Caco-2 (cell line): Measurements from ENCODE around the gene TRIM39. TPM values are rescaled to one million over a fixed set of nuclear protein-coding genes. Genes with fewer than 3 reads are reported as not detected.

Experiments used
- BruUV-seq: library from RNA; stranded (reverse); fragments of 400-500 nt; replicated peaks from 2 replicates; lab custom pipeline; 2021; lab: Mats Ljungman, UMichigan
- CTCF ChIA-PET: fragments of 300-600 bp; sonication (Branson Sonifier 250); formaldehyde crosslinking; loops from one replicate; lab custom pipeline; 2022; ENCODE audit warnings: antibody characterized with exemption; lab: Charles Lee
- POLR2A ChIA-PET: fragments of 300-600 bp; sonication (Branson Sonifier 250); formaldehyde crosslinking; loops from one replicate; lab custom pipeline; 2022; ENCODE audit warnings: antibody characterized with exemption; lab: Charles Lee
- DNase-seq, 2 experiments: peaks; one replicate each; pipeline versions ENCODE4 v3.0.0 to v3.0.0-alpha.2; 2020 to 2022
- H3K27me3 ChIP-seq: replicated peaks from 2 replicates; pipeline ENCODE4 v1.6.0; 2011; ENCODE audit warnings: low read length; ENCODE audit not compliant: control insufficient read depth, insufficient read depth
- H3K36me3 ChIP-seq: 2 replicates; pipeline ENCODE4 v1.5.1; 2011; ENCODE audit warnings: low read length; ENCODE audit not compliant: control insufficient read depth, insufficient read depth
- H3K4me1 ChIP-seq: fragments of 250-450 bp; sonication (Bioruptor Pico); 2 replicates; pipeline ENCODE4 v1.5.1; 2020; ENCODE audit warnings: mild to moderate bottlenecking
- H3K4me3 ChIP-seq: 2 replicates; pipeline ENCODE4 v1.5.1; 2011; ENCODE audit warnings: low read depth, mild to moderate bottlenecking, control low read depth, low read length
- H3K9me3 ChIP-seq: fragments of 250-450 bp; sonication (Bioruptor Pico); 2 replicates; pipeline ENCODE4 v1.5.1; 2020; ENCODE audit warnings: mild to moderate bottlenecking, moderate library complexity
- H3K27ac Mint-ChIP-seq: one replicate; pipeline ENCODE4 v1.8.0; 2022; ENCODE audit warnings: mixed read lengths; ENCODE audit not compliant: unreplicated experiment
- H3K27me3 Mint-ChIP-seq: one replicate; pipeline ENCODE4 v1.8.0; 2022; ENCODE audit warnings: mixed read lengths; ENCODE audit not compliant: insufficient read depth, unreplicated experiment
- H3K36me3 Mint-ChIP-seq: one replicate; pipeline ENCODE4 v1.8.0; 2022; ENCODE audit warnings: mild to moderate bottlenecking, mixed read lengths; ENCODE audit not compliant: insufficient read depth, unreplicated experiment
- H3K4me1 Mint-ChIP-seq: one replicate; pipeline ENCODE4 v1.8.0; 2022; ENCODE audit warnings: low read depth, mixed read lengths; ENCODE audit not compliant: unreplicated experiment
- H3K4me3 Mint-ChIP-seq: one replicate; pipeline ENCODE4 v1.8.0; 2022; ENCODE audit warnings: mild to moderate bottlenecking, moderate library complexity, mixed read lengths; ENCODE audit not compliant: unreplicated experiment
- H3K9me3 Mint-ChIP-seq: one replicate; pipeline ENCODE4 v1.8.0; 2022; ENCODE audit warnings: mixed read lengths; ENCODE audit not compliant: unreplicated experiment
- intact Hi-C: fragments of 100-400 bp; cut with micrococcal nuclease; formaldehyde crosslinking; loops from one replicate; pipeline ENCODE4 v1.10.0; 2022; ENCODE audit not compliant: unreplicated experiment
- total RNA-seq: library from RNA; stranded (reverse); gene quantifications from 2 replicates; pipeline ENCODE4 v1.2.3, GENCODE V29; 2022
- TF ChIP-seq, protein P1 (sequence below), 2 experiments: fragments of 200-600 bp in 1 of 2; IDR thresholded peaks; 1 replicate in 1 of 2; 2 replicates in 1 of 2; pipeline versions ENCODE4 v1.5.1 to v1.8.0; 2011 to 2022; ENCODE audit warnings: antibody characterized with exemption in 1 of 2, control low read depth in 1 of 2, inconsistent platforms in 1 of 2, low read depth in 1 of 2, low read length in 1 of 2, mild to moderate bottlenecking in 1 of 2, moderate library complexity in 1 of 2; ENCODE audit not compliant: insufficient read depth in 1 of 2, severe bottlenecking in 1 of 2, unreplicated experiment in 1 of 2

The TRIM39 gene
- total RNA-seq, 1 experiment from 2014 or later = 14.5 TPM

DNA sequence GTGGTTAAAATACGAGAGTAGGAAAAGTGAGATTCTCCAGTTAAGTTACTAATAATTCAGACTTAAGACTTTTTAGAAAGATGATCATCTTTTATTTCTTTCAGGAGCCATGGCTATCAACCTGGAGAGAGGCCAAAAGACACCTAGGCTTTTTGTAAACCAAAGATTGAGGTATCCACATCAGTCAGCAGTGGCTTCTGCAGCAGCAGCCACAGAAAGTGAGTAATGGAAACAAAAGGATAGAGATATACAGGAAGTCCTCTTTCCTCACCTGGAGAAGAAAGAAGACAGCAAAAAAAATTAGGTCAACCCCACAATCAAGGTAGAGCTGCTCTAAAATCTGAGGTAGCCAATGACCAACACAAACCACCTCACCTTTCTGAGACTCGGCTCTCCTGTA is 22.7 kb upstream of the TRIM39 start:
- POLR2A ChIA-PET = no interaction called here
- TF ChIP-seq, protein P1, sequence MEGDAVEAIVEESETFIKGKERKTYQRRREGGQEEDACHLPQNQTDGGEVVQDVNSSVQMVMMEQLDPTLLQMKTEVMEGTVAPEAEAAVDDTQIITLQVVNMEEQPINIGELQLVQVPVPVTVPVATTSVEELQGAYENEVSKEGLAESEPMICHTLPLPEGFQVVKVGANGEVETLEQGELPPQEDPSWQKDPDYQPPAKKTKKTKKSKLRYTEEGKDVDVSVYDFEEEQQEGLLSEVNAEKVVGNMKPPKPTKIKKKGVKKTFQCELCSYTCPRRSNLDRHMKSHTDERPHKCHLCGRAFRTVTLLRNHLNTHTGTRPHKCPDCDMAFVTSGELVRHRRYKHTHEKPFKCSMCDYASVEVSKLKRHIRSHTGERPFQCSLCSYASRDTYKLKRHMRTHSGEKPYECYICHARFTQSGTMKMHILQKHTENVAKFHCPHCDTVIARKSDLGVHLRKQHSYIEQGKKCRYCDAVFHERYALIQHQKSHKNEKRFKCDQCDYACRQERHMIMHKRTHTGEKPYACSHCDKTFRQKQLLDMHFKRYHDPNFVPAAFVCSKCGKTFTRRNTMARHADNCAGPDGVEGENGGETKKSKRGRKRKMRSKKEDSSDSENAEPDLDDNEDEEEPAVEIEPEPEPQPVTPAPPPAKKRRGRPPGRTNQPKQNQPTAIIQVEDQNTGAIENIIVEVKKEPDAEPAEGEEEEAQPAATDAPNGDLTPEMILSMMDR (IDR thresholded peaks at IDR 0.05; ENCODE audit: insufficient read depth in 1 of 2, low read depth in 1 of 2, low read length in 1 of 2, severe bottlenecking in 1 of 2, unreplicated experiment in 1 of 2) = no peak
- no peaks in the 10 kb centered on the region for H3K4me1 Mint-ChIP-seq
- H3K4me3 ChIP-seq = no peak overlapping the region
- no peak for DNase-seq
- peaks cover 19% of the 10 kb centered on the region for H3K9me3 Mint-ChIP-seq
- CTCF ChIA-PET = no interaction called here
- H3K4me1 ChIP-seq = no peaks in the 10 kb centered on the region
- H3K36me3 ChIP-seq = peaks cover 5% of the 10 kb centered on the region
- H3K9me3 ChIP-seq = peaks cover 11% of the 10 kb centered on the region; the same call in 1 of the 2 replicates
- peaks cover 61% of the 10 kb centered on the region for H3K36me3 Mint-ChIP-seq
- H3K4me3 Mint-ChIP-seq = no peak overlapping the region
- no TSS peak for BruUV-seq
- H3K27me3 ChIP-seq = no peaks in the 10 kb centered on the region
- H3K27ac Mint-ChIP-seq = no peak overlapping the region
- intact Hi-C loops = no loop called here
- no peaks in the 10 kb centered on the region for H3K27me3 Mint-ChIP-seq

DNA sequence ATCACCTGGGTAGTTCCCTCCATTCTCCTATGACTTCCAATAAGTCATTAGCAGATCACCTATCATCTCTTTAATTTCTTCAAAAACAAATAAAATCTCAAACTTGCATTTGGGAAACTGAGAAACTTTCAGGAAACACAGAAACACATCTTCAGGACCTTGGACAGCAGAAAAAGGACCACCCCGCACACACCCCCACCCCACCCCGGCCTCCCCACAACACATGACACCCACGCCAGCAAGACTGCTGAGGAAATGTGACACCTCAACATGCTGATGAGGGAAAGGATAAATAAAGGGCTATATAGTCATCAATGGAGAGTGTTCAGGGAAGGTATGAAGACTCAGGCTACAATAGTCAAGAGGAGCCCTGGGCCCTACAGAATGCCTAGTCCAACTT is 15.6 kb upstream of the TRIM39 start:
- TF ChIP-seq, protein P1 (IDR thresholded peaks at IDR 0.05; ENCODE audit: insufficient read depth in 1 of 2, low read depth in 1 of 2, low read length in 1 of 2, severe bottlenecking in 1 of 2, unreplicated experiment in 1 of 2) = no peak
- H3K27me3 Mint-ChIP-seq = no peaks in the 10 kb centered on the region
- H3K27ac Mint-ChIP-seq = no peak overlapping the region
- Histone ChIP-seq H3K36me3 (no peaks in the 10 kb centered on the region), H3K4me3 (no peak overlapping the region), H3K4me1 (no peaks in the 10 kb centered on the region), H3K9me3 (no peaks in the 10 kb centered on the region), H3K27me3 (no peaks in the 10 kb centered on the region)
- POLR2A ChIA-PET = interaction anchor here (0.5 kb wide), 1 partner anchor 91 kb away, joined by 3 read pairs; no protein-coding TSS in a partner anchor
- H3K4me1 Mint-ChIP-seq = peaks cover 7% of the 10 kb centered on the region
- intact Hi-C loops = no loop called here
- H3K4me3 Mint-ChIP-seq = no peak overlapping the region
- no peak for DNase-seq
- CTCF ChIA-PET = interaction anchor here (0.6 kb wide), 1 partner anchor 156 kb away, joined by 4 read pairs; no protein-coding TSS in a partner anchor
- no peaks in the 10 kb centered on the region for H3K9me3 Mint-ChIP-seq
- H3K36me3 Mint-ChIP-seq = peaks cover 43% of the 10 kb centered on the region
- no TSS peak for BruUV-seq

- intact Hi-C loops = no loop called here
- TF ChIP-seq, protein P1 (IDR thresholded peaks at IDR 0.05; ENCODE audit: insufficient read depth in 1 of 2, low read depth in 1 of 2, low read length in 1 of 2, severe bottlenecking in 1 of 2, unreplicated experiment in 1 of 2) = no peak
- Histone ChIP-seq H3K9me3 (no peaks in the 10 kb centered on the region), H3K36me3 (no peaks in the 10 kb centered on the region), H3K4me1 (no peaks in the 10 kb centered on the region), H3K4me3 (no peak overlapping the region), H3K27me3 (no peaks in the 10 kb centered on the region)
- Mint-ChIP-seq H3K27me3 (no peaks in the 10 kb centered on the region), H3K9me3 (no peaks in the 10 kb centered on the region), H3K27ac (no peak overlapping the region), H3K4me3 (no peak overlapping the region), H3K4me1 (peaks cover 7% of the 10 kb centered on the region), H3K36me3 (peaks cover 38% of the 10 kb centered on the region)
- CTCF ChIA-PET = interaction anchor here (0.6 kb wide), 1 partner anchor 155 kb away, joined by 4 read pairs; no protein-coding TSS in a partner anchor
- POLR2A ChIA-PET = interaction anchor here (0.5 to 0.6 kb wide), 2 partner anchors 29 to 91 kb away, joined by 3 to 4 read pairs; no protein-coding TSS in a partner anchor
- no TSS peak for BruUV-seq
- no peak for DNase-seq
Measured at GRCh38 chr6:30311671-30312070, 15.1 kb upstream of the TRIM39 start.
